SK-N-DZ (cell line): ENCODE data around the gene GLYATL2.

Source experiments
- DNase-seq: peaks from one replicate; pipeline ENCODE4 v3.0.0-alpha.2; 2015; ENCODE audit warnings: low spot score

Gene GLYATL2

GRCh38 chr11:58801974-58802545 lies 42.4 kb downstream of the GLYATL2 start:
- DNase-seq = no peak

- no peak for DNase-seq
Observed at GRCh38 chr11:58801302-58801701, 43.2 kb downstream of the GLYATL2 start.

- peak; percentile 16 for DNase-seq
Observed at GRCh38 chr11:58796333-58796732, 48.2 kb downstream of the GLYATL2 start.

- peak; percentile 35 for DNase-seq
Observed at GRCh38 chr11:58788355-58789023, 56.0 kb downstream of the GLYATL2 start.

- no peak for DNase-seq
Observed at GRCh38 chr11:58787903-58788302, 56.6 kb downstream of the GLYATL2 start.

GRCh38 chr11:58786693-58787092 lies 57.8 kb downstream of the GLYATL2 start:
- DNase-seq = no peak

DNA sequence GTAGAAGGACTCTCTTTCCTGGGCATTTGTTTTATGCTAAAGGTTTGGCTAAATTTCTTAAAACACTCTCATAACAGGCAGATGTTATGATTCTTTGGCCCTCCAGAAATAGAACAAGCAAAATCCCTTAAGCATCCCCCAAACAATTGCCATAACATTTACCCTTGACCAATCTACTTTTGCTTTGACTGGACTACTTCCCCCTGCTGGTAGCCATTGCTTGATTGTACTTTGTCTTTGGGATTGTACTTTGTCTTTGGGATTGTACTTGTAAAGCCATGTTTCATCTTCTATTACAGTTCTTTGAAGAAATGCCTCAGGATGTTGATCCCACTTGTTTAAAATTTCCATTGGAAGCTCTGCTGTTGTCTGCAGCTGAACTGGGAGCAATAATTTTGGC lies 59.5 kb downstream of the GLYATL2 start:
- no peak for DNase-seq
